Uterus (tissue), 4 donors: ENCODE measurements around the gene PPL. TPM values are rescaled to one million over a fixed set of nuclear protein-coding genes. Genes with fewer than 3 reads are reported as not detected.

ENCODE experiments used
- DNase-seq, 2 donors: peaks; one replicate each; pipeline ENCODE4 v3.0.0-alpha.2; 2019 to 2020
- H3K27ac ChIP-seq, 2 donors: fragments of 200-600 bp; sonication (generic); 1 replicate in 1 of 2; 2 replicates in 1 of 2; pipeline ENCODE4 v1.5.1; 2016 to 2018
- H3K27me3 ChIP-seq, 2 donors: fragments of 200-600 bp; sonication (generic); one replicate each; pipeline ENCODE4 v1.5.1; 2018 to 2019; ENCODE audit warnings: control low read depth in 1 of 2
- H3K36me3 ChIP-seq, 2 donors: fragments of 200-600 bp; sonication (generic); one replicate each; pipeline ENCODE4 v1.5.1; 2019; ENCODE audit warnings: control low read depth in 1 of 2
- H3K4me1 ChIP-seq, 2 donors: fragments of 200-600 bp; sonication (generic); one replicate each; pipeline ENCODE4 v1.5.1; 2018 to 2019; ENCODE audit warnings: control low read depth in 1 of 2
- H3K4me3 ChIP-seq, 2 donors: fragments of 200-600 bp; sonication (generic); 1 replicate in 1 of 2; 2 replicates in 1 of 2; pipeline ENCODE4 v1.5.1; 2018 to 2019; ENCODE audit warnings: mild to moderate bottlenecking in 1 of 2
- H3K9me3 ChIP-seq, 2 donors: fragments of 200-600 bp; sonication (generic); one replicate each; pipeline ENCODE4 v1.5.1; 2019; ENCODE audit warnings: control low read depth in 1 of 2
- POLR2A ChIP-seq, 2 donors: fragments of 450-650 bp; IDR thresholded peaks; one replicate each; pipeline ENCODE4 v1.6.1; 2016; ENCODE audit warnings: antibody characterized with exemption in 2 of 2, mild to moderate bottlenecking in 1 of 2, moderate library complexity in 1 of 2
- intact Hi-C: fragments of 100-400 bp; cut with DNase I; formaldehyde crosslinking; loops from one replicate; pipeline ENCODE4 v1.15.1; 2023; ENCODE audit warnings: low total_unique reads
- total RNA-seq, 4 donors: library from RNA; depleted of rRNA in 3 of 4; stranded (reverse); fragments of >200 nt in 3 of 4; gene quantifications; one replicate each; pipeline versions ENCODE4 v1.1.0 to v1.2.4, GENCODE V29; 2014 to 2023
- TF ChIP-seq, protein P1 (sequence below), 4 experiments: fragments of 200-600 bp in 2 of 4; fragments of 450-650 bp in 2 of 4; sonication (generic) in 2 of 4; IDR thresholded peaks; one replicate each; pipeline ENCODE4 v1.5.1; 2016 to 2019; ENCODE audit warnings: antibody characterized with exemption in 4 of 4, mild to moderate bottlenecking in 2 of 4, moderate library complexity in 1 of 4
- donor health status: DM: yes; HTN: yes; CAD: no.

PPL gene
- total RNA-seq, 4 donors from 2014 or later, result 8.7 to 39.6 (median 15.2) TPM

DNA sequence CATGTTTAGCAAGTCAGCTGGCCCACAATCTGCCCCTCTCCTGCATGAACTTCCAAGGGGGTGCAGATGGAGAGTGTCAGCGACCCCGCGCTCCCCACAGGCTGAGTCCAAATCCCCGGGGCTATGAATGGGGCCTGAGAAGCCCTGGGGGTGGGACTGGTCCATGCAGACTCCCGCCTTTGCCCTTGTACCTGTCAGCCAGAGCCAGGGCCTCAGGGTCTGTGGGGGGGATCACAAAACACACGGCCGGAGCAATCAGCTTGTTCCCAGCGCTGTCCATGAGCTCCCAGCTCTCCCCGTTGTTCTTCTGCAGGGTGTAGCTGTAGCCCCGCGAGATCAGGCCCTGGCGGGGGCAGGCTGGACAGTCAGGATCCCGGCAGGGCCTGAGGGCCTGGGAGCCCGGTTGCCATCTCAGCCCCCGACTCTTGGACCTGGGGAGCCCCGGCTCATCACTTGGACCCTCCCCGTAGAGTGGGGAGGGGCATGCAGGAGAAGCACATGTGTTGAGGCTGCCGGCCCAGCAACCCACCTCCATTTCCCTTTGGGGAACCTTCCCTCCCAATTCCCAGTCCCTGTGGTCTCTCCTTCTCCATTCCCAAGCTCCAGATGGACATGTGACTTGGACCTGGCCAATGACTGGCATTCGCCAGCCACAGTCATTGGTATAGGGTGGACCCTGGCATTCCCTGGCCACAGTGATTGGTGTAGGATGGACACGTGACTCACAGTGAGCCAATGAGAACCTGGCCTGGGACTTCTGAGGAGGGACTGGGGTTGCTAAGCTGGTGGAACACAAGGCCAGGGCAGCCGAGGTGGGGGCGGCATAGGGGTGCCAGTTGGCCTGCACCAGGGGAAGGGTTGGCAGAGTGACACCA is 42.4 kb downstream of the PPL start:
- Histone ChIP-seq H3K27me3 (no peaks in the 10 kb centered on the region), H3K9me3 (no peaks in the 10 kb centered on the region), H3K4me1 (no peaks in the 10 kb centered on the region), H3K27ac (no peak overlapping the region), H3K4me3 (no peak overlapping the region), H3K36me3 (no peaks in the 10 kb centered on the region)
- intact Hi-C loops, result no loop called here
- TF ChIP-seq, protein P1, sequence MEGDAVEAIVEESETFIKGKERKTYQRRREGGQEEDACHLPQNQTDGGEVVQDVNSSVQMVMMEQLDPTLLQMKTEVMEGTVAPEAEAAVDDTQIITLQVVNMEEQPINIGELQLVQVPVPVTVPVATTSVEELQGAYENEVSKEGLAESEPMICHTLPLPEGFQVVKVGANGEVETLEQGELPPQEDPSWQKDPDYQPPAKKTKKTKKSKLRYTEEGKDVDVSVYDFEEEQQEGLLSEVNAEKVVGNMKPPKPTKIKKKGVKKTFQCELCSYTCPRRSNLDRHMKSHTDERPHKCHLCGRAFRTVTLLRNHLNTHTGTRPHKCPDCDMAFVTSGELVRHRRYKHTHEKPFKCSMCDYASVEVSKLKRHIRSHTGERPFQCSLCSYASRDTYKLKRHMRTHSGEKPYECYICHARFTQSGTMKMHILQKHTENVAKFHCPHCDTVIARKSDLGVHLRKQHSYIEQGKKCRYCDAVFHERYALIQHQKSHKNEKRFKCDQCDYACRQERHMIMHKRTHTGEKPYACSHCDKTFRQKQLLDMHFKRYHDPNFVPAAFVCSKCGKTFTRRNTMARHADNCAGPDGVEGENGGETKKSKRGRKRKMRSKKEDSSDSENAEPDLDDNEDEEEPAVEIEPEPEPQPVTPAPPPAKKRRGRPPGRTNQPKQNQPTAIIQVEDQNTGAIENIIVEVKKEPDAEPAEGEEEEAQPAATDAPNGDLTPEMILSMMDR (IDR thresholded peaks at IDR 0.05), result no peak
- no peak for TF ChIP-seq POLR2A (IDR thresholded peaks at IDR 0.05)
- DNase-seq, result no peak

- Histone ChIP-seq H3K36me3 (no peaks in the 10 kb centered on the region), H3K27ac (no peak overlapping the region), H3K27me3 (no peaks in the 10 kb centered on the region), H3K4me1 (no peaks in the 10 kb centered on the region), H3K4me3 (no peak overlapping the region), H3K9me3 (no peaks in the 10 kb centered on the region)
- no peak for DNase-seq
- intact Hi-C loops, result no loop called here
- TF ChIP-seq POLR2A (IDR thresholded peaks at IDR 0.05), result no peak
- TF ChIP-seq, protein P1 (IDR thresholded peaks at IDR 0.05), result no peak
Observed at GRCh38 chr16:4893103-4893862, 43.7 kb downstream of the PPL start.

- Histone ChIP-seq H3K27me3 (no peaks in the 10 kb centered on the region), H3K36me3 (no peaks in the 10 kb centered on the region), H3K27ac (no peak overlapping the region), H3K4me1 (no peaks in the 10 kb centered on the region), H3K9me3 (no peaks in the 10 kb centered on the region), H3K4me3 (no peak overlapping the region)
- intact Hi-C loops, result no loop called here
- peak in 1 of 2 donors; percentile 43 for DNase-seq
- TF ChIP-seq POLR2A (IDR thresholded peaks at IDR 0.05), result no peak
- TF ChIP-seq, protein P1 (IDR thresholded peaks at IDR 0.05), result no peak
Observed at GRCh38 chr16:4892361-4893102, 44.4 kb downstream of the PPL start.

DNA sequence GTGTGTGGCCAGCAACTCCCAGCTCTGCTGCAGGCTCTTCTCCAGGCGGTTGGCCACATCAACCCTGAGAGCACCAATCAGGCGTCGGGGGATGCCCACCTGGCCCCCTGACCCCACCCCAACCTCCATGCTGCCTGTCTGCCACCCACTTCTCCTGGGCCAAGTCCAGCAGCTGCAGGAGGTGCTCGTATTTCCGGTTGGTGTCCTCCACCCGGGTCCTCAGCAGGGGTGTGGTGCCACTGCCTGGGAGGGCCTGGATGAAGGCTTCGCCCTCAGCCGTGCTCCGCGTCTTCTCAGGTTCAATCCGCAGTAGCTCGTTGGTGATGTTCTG is 45.1 kb downstream of the PPL start:
- H3K4me1 ChIP-seq, result no peaks in the 10 kb centered on the region
- no peaks in the 10 kb centered on the region for H3K9me3 ChIP-seq
- no peaks in the 10 kb centered on the region for H3K27me3 ChIP-seq
- no peak for DNase-seq
- no peak overlapping the region for H3K27ac ChIP-seq
- H3K36me3 ChIP-seq, result no peaks in the 10 kb centered on the region
- no peak for TF ChIP-seq POLR2A (IDR thresholded peaks at IDR 0.05)
- TF ChIP-seq, protein P1 (IDR thresholded peaks at IDR 0.05), result no peak
- no peak overlapping the region for H3K4me3 ChIP-seq
- intact Hi-C loops, result no loop called here
